Measurements from ENCODE around the gene LUZP2. TPM values are rescaled to one million over a fixed set of nuclear protein-coding genes. Genes with fewer than 3 reads are reported as not detected.

The LUZP2 gene
- polyA plus RNA-seq, 1 donor from 2014 or later, result not detected

DNA sequence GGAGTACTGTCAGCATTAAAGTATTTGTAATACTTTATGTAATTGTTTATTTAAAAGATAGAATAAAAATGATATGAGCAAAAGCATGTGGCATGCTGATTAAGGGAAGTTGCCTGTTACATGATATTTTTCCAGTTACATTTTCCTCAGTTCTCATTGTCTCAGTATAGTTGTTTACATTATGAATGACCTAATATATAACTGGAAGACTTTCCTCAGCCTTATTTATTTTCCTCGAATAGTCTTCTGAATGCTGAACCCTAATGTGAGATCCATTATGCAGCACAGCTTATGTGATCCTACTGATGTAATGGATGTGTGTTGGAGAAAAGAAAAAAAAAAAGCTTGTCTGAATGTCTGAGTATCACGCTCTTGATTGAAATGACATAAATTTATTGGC, 95.5 kb downstream of the LUZP2 start:
- Mint-ChIP-seq H3K27ac (no peak overlapping the region), H3K4me1 (no peaks in the 10 kb centered on the region), H3K27me3 (no peaks in the 10 kb centered on the region), H3K9me3 (peaks cover 0 to 5% (median 4%) of the 10 kb centered on the region in 3 donors), H3K4me3 (no peak overlapping the region), H3K36me3 (no peaks in the 10 kb centered on the region)

DNA sequence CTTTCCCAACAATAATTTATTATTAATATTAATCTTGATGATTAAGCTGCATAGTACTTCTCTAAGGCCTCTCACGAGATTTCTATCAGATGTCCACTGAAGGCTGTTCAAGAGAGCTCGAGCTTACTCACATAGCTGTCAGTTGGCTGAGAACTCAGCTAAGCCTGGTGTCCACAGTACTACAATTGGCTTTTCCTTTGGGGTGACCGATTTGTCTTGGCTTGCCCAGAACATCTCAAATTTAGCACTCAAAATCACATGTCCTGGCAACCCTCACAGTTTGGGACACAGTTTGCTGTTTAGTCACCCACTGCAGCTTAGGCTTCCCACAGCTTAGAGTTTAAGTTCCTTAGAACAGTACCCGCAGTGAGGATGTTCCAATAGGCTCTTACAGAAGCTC, 96.5 kb downstream of the LUZP2 start:
- H3K9me3 Mint-ChIP-seq, result peaks cover 0 to 5% (median 5%) of the 10 kb centered on the region in 3 donors
- no peak overlapping the region for H3K27ac Mint-ChIP-seq
- no peaks in the 10 kb centered on the region for H3K36me3 Mint-ChIP-seq
- H3K4me1 Mint-ChIP-seq, result no peaks in the 10 kb centered on the region
- H3K4me3 Mint-ChIP-seq, result no peak overlapping the region
- no peaks in the 10 kb centered on the region for H3K27me3 Mint-ChIP-seq

DNA sequence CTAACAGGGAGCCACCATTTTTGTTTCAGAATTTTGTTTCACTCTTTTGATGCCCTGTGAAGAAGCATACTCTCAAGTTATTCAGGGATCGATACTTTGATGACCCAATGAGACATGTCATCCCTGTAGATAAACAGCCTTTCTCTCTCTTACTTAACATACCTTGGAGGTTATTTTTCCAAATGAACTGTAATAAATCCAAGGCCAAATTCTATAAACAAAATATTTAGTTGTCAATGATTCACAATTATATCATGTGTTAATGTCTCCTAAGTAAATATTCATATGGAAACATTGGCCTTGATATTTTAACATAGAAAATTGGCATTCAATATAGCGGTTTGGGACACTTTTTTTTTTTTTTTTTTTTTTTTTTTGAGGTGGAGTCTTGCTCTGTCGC, 97.5 kb downstream of the LUZP2 start:
- Mint-ChIP-seq H3K4me3 (no peak overlapping the region), H3K27me3 (no peaks in the 10 kb centered on the region), H3K4me1 (no peaks in the 10 kb centered on the region), H3K9me3 (peaks cover 0 to 5% (median 3%) of the 10 kb centered on the region in 3 donors), H3K36me3 (no peaks in the 10 kb centered on the region), H3K27ac (no peak overlapping the region)

DNA sequence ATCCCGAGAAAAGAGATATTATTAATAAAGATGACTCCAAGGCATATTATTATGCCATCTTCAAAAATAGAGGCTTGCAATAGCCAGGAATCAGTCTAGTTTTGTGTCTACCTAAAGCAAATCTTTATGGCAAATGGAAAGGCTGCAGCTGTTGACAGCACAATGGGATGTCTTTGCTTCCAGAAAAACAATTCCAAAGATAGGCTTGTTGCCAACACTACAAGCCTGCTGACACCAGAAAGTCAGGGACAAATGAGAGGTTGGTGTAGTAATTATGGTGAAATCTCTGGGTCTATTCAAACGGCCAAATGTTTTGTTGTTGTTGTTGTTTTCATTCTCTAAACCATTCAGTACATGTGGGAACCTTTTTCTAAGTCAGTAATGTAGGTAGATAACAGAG, 101.8 kb downstream of the LUZP2 start:
- Mint-ChIP-seq H3K27me3 (no peaks in the 10 kb centered on the region), H3K4me3 (no peak overlapping the region)

DNA sequence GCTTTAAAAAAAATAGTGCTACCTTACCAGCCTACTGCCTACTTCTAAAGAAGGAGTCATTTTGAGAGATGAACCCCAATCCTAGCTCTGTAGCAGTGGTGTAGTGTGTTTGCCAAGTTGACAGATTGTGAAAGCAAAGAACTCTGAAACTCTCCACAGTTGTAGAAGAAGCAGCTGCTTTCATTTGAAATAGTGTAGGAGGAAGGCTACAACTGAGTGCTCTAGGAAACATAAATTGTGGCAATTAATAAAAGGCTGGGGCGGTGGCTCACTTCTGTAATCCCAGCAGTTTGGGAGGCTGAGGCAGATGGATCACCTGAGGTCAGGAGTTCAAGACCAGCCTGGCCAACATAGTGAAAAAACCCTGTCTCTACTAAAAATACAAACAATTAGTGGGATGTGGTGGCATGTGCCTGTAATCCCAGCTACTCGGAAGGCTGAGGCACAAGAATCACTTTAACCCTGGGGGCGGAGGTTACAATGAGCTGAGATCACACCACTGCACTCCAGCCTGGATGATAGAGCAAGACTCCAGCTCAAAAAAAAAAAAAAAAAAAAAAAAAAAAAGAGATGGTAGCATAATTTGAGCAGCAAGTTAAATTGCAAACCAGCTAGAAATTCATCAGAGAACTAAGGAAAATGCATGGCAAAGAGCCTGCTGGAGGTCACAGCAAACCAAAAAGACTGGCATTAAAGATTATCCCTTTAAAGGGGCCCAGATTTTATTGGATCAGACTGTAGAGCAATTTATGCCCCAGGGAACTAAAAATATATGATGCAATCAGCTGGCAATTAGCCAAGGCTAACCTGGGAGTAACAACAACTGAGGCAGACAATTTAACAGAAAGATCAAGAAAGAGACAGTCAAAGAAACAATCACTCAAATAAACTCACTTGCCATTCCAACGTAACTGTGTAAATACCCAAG, 112.6 kb downstream of the LUZP2 start:
- H3K4me1 Mint-ChIP-seq, result no peaks in the 10 kb centered on the region
- no peaks in the 10 kb centered on the region for H3K27me3 Mint-ChIP-seq
- no peak overlapping the region for H3K4me3 Mint-ChIP-seq
- H3K27ac Mint-ChIP-seq, result no peak overlapping the region
- peaks cover 0 to 8% (median 3%) of the 10 kb centered on the region in 3 donors for H3K9me3 Mint-ChIP-seq
- no peaks in the 10 kb centered on the region for H3K36me3 Mint-ChIP-seq

More for the DNA sequence above, 101.8 kb downstream of the LUZP2 start:
- Mint-ChIP-seq H3K9me3 (peaks cover 0 to 4% (median 0%) of the 10 kb centered on the region in 3 donors), H3K27ac (no peak overlapping the region), H3K4me1 (no peaks in the 10 kb centered on the region), H3K36me3 (no peaks in the 10 kb centered on the region)

DNA sequence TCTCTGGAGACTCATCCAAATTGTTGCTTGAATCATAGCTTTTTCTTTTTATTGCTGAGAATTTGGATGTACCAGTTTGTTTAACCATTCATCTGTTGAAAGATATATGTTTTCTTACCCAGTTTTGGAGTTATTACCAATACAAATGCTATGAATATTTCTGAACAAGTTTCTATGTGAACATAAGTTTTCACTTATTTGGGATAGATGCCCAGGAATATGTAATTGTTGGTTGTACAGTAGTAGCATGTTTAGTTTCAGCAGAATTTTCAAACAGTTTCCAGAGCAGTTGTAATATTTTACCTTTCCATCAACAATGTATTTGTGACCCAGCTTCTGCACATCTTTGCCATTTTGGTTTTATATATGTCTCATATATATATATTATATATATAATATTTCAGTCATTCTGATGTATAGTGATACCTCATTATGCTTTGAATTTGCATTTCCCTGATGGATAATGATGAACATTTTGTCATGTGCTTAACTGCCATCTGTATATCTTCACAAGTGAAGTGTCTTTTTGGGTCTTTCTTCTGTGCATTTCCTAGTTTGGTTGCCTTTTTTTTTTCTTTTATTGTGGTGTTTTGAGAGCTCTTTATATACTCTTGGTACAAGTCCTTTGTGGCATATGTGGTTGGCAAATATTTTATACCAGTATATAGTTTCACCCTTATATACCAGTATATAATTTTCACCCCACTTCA, 118.8 kb downstream of the LUZP2 start:
- Mint-ChIP-seq H3K4me1 (no peaks in the 10 kb centered on the region), H3K27ac (no peak overlapping the region), H3K9me3 (peaks cover 0 to 1% (median 0%) of the 10 kb centered on the region in 3 donors), H3K36me3 (no peaks in the 10 kb centered on the region), H3K27me3 (no peaks in the 10 kb centered on the region), H3K4me3 (no peak overlapping the region)

DNA sequence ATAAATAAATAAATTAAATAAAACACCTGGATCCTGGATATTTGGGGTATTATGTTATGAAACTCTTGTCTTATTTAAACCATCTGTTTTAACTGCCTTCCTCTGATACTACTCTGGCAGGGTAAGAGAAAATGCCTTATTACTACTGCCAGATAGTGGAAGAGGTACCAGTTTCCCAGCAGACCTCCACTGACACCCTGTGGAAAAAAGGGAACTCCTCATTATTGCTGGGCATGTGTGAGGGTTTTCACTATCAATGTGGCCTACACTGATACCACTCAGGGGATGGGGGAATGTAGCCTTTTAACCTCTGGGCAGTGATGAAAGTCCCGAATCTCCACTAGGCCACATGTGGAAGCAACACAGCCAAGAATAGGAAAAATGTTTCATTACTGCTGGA, 121.0 kb downstream of the LUZP2 start:
- Mint-ChIP-seq H3K36me3 (no peaks in the 10 kb centered on the region), H3K4me1 (no peaks in the 10 kb centered on the region), H3K4me3 (no peak overlapping the region), H3K9me3 (peaks cover 0 to 1% (median 0%) of the 10 kb centered on the region in 3 donors), H3K27me3 (no peaks in the 10 kb centered on the region), H3K27ac (no peak overlapping the region)

DNA sequence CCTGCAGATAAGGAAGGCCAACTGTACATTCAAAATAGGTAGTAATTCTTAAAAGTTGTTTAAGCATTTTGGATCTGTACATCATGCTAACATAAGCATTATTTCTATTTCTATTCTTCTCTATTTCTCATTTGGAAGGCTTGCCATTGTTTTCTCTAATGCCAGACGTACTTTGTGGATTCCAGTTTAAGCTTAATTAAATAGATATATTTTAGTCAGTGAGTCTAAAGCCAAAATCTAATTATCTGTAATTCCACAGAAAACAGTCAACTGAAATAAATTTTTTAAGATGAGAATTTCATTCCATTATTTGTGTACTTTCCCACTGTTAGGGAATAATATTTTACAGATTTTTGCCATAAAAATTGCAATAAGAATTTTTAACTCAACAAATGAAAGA, 123.0 kb downstream of the LUZP2 start:
- H3K4me3 Mint-ChIP-seq, result no peak overlapping the region
- H3K36me3 Mint-ChIP-seq, result no peaks in the 10 kb centered on the region
- H3K4me1 Mint-ChIP-seq, result no peaks in the 10 kb centered on the region
- H3K27me3 Mint-ChIP-seq, result no peaks in the 10 kb centered on the region
- no peak overlapping the region for H3K27ac Mint-ChIP-seq
- peaks cover 0 to 1% (median 0%) of the 10 kb centered on the region in 3 donors for H3K9me3 Mint-ChIP-seq

DNA sequence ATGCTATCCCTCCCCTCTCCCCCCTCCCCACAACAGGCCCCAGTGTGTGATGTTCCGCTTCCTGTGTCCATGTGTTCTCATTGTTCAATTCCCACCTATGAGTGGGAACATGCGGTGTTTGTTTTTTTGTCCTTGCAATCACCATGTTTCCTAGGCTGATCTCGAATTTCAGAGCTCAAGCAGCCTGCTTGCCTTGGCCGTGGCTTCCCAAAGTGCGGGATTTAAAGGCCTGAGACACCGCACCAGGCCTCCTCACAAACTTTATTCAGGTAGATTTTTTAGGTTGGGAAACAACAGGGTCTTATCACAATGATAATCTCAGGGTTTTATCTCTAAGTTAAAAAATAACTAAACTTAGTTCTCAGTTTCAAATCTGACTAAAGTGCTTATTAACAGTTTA, 125.4 kb downstream of the LUZP2 start:
- no peaks in the 10 kb centered on the region for H3K4me1 Mint-ChIP-seq
- no peak overlapping the region for H3K4me3 Mint-ChIP-seq
- H3K27me3 Mint-ChIP-seq, result no peaks in the 10 kb centered on the region
- no peak overlapping the region for H3K27ac Mint-ChIP-seq
- H3K36me3 Mint-ChIP-seq, result no peaks in the 10 kb centered on the region
- H3K9me3 Mint-ChIP-seq, result peaks cover 0 to 1% (median 0%) of the 10 kb centered on the region in 3 donors

DNA sequence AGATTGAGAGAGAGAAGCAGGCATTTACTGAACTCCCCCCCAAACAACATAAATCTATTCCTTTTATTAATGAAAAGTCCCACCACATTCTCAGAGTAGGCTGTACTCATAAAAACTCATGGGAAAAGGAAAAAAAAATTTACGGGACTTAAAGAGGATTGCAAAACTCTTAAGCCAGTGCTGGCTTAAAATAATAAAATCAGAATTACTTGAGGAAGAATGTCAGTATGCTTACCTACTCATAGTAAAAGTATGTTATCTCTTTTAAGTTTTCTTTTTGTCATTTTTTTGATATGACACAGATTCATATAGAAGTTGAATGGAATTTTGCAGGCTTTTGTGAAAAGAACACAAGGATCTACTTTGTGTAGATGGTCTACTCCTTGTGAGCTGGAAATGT, 126.3 kb downstream of the LUZP2 start:
- H3K9me3 Mint-ChIP-seq, result peaks cover 0 to 1% (median 0%) of the 10 kb centered on the region in 3 donors
- no peak overlapping the region for H3K27ac Mint-ChIP-seq
- no peaks in the 10 kb centered on the region for H3K4me1 Mint-ChIP-seq
- no peaks in the 10 kb centered on the region for H3K27me3 Mint-ChIP-seq
- H3K36me3 Mint-ChIP-seq, result no peaks in the 10 kb centered on the region
- H3K4me3 Mint-ChIP-seq, result no peak overlapping the region

DNA sequence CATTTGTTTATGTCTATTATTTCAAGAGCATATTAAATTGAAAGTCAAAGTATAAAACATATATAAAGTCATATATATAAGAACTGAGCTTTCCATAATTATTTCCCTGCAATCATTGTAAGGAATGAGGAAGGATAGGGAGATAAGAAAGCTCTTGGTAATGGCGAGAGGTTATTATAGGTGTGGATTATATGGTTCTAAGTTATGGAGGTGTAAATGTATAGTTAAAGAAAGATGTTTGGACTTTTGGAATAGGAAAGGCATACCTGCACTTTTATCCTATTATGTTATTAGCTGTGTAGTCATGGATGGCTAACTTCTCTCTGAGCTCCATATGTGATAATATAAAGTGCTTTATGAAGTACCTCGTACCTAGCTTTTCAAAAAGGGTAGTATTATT, 127.6 kb downstream of the LUZP2 start:
- H3K4me1 Mint-ChIP-seq, result no peaks in the 10 kb centered on the region
- H3K9me3 Mint-ChIP-seq, result no peaks in the 10 kb centered on the region
- H3K36me3 Mint-ChIP-seq, result no peaks in the 10 kb centered on the region
- no peaks in the 10 kb centered on the region for H3K27me3 Mint-ChIP-seq
- no peak overlapping the region for H3K4me3 Mint-ChIP-seq
- H3K27ac Mint-ChIP-seq, result no peak overlapping the region

DNA sequence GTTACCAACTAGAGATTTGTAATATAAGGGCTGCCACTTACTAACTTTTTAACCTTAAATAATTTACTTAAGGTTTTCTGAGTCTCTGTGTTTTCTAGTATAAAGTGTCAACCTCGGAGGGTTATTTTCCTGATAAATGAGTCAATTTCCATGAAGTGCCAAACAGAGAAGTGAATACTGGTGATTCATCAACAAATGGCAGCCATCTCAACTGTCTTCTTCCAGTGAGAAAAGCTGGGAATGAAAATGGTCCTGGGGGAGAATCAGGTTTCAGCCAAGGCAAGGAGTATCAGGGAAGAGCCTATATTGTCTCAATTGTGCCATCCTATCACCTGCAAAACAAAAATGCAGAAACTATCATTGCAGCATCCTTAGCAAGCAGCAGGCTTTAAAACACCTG, 129.1 kb downstream of the LUZP2 start:
- H3K9me3 Mint-ChIP-seq, result no peaks in the 10 kb centered on the region
- no peak overlapping the region for H3K4me3 Mint-ChIP-seq
- H3K27ac Mint-ChIP-seq, result no peak overlapping the region
- H3K27me3 Mint-ChIP-seq, result no peaks in the 10 kb centered on the region
- H3K4me1 Mint-ChIP-seq, result no peaks in the 10 kb centered on the region
- no peaks in the 10 kb centered on the region for H3K36me3 Mint-ChIP-seq

DNA sequence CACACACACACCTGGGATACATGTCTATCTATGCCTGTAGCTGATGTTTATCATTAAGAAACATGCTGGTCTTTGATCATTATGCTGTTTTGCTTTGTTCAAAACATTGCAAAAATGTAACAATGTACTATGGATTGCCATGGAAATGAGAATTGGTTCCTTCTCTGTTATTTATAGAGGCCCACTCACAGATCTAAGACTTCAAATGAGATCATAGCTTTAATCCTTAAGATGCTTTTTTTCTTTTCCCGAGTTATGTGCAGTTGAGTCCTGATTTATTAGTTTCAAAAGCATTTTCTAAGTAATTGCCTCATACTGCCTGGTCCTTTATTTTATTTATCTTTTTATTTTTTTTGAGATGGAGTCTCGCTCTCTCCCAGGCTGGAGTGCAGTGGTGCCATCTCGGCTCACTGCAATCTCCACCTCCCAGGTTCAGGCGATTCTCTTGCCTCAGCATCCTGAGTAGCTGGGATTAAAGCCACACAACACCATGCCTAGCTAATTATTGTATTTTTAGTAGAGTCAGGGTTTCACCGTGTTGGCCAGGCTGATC, 131.4 kb downstream of the LUZP2 start:
- Mint-ChIP-seq H3K4me1 (no peaks in the 10 kb centered on the region), H3K9me3 (no peaks in the 10 kb centered on the region), H3K36me3 (no peaks in the 10 kb centered on the region), H3K27me3 (no peaks in the 10 kb centered on the region), H3K27ac (no peak overlapping the region), H3K4me3 (no peak overlapping the region)

DNA sequence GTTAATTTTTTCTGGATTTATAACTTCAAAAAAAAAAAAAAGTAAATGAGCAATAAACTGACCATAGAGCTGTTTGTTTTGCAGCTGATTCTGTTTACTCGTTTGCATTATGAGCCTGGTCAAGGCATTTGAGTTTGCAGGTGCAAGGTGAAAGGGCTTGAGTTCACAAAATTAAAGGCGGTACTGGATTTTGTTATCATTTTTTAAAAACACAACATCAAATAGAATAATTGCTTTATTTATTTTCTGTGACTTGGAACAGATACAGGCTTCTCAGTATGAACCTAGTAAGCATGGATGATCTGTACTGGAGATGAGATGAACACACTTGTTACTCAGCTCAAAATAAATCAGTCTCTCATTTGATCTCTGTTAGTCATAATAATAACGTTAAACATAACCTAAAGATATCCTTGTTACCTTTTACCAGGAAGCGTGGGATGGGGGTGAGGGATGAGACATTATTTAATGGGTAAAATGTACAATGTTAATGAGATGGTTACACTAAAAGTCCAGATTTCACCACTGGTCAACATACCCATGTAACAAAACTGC, 137.8 kb downstream of the LUZP2 start:
- H3K4me1 Mint-ChIP-seq, result no peaks in the 10 kb centered on the region
- no peak overlapping the region for H3K27ac Mint-ChIP-seq
- H3K36me3 Mint-ChIP-seq, result no peaks in the 10 kb centered on the region
- no peak overlapping the region for H3K4me3 Mint-ChIP-seq
- peaks cover 0 to 2% (median 0%) of the 10 kb centered on the region in 3 donors for H3K9me3 Mint-ChIP-seq
- H3K27me3 Mint-ChIP-seq, result no peaks in the 10 kb centered on the region

Measured in IgD-negative memory B cell (primary cell).